IgD-negative memory B cell (primary cell): ENCODE data around the gene CLUH. TPM values are rescaled to one million over a fixed set of nuclear protein-coding genes. Genes with fewer than 3 reads are reported as not detected.

Source experiments
- H3K27ac Mint-ChIP-seq, 3 donors: one replicate each; pipeline ENCODE4 v1.8.0; 2020 to 2022; ENCODE audit warnings: mild to moderate bottlenecking in 3 of 3, mixed read lengths in 3 of 3, moderate library complexity in 1 of 3
- H3K27me3 Mint-ChIP-seq: one replicate; pipeline ENCODE4 v1.8.0; 2021; ENCODE audit warnings: mixed read lengths
- H3K36me3 Mint-ChIP-seq: one replicate; pipeline ENCODE4 v1.8.0; 2020; ENCODE audit warnings: mild to moderate bottlenecking, mixed read lengths
- H3K4me1 Mint-ChIP-seq, 3 donors: one replicate each; pipeline ENCODE4 v1.8.0; 2020 to 2022; ENCODE audit warnings: mixed read lengths in 3 of 3, mild to moderate bottlenecking in 1 of 3
- H3K4me3 Mint-ChIP-seq, 4 donors: one replicate each; pipeline ENCODE4 v1.8.0; 2020 to 2022; ENCODE audit warnings: mild to moderate bottlenecking in 4 of 4, mixed read lengths in 4 of 4, moderate library complexity in 3 of 4
- H3K9me3 Mint-ChIP-seq, 3 donors: one replicate each; pipeline ENCODE4 v1.8.0; 2020 to 2021; ENCODE audit warnings: mixed read lengths in 3 of 3, mild to moderate bottlenecking in 1 of 3
- polyA plus RNA-seq: library from polyadenylated mRNA; unstranded; fragments of 300-500 nt; fragmentation: Illumina TruSeq; gene quantifications from one replicate; pipeline ENCODE4 v1.2.3, GENCODE V29; 2021

The CLUH gene, protein sequence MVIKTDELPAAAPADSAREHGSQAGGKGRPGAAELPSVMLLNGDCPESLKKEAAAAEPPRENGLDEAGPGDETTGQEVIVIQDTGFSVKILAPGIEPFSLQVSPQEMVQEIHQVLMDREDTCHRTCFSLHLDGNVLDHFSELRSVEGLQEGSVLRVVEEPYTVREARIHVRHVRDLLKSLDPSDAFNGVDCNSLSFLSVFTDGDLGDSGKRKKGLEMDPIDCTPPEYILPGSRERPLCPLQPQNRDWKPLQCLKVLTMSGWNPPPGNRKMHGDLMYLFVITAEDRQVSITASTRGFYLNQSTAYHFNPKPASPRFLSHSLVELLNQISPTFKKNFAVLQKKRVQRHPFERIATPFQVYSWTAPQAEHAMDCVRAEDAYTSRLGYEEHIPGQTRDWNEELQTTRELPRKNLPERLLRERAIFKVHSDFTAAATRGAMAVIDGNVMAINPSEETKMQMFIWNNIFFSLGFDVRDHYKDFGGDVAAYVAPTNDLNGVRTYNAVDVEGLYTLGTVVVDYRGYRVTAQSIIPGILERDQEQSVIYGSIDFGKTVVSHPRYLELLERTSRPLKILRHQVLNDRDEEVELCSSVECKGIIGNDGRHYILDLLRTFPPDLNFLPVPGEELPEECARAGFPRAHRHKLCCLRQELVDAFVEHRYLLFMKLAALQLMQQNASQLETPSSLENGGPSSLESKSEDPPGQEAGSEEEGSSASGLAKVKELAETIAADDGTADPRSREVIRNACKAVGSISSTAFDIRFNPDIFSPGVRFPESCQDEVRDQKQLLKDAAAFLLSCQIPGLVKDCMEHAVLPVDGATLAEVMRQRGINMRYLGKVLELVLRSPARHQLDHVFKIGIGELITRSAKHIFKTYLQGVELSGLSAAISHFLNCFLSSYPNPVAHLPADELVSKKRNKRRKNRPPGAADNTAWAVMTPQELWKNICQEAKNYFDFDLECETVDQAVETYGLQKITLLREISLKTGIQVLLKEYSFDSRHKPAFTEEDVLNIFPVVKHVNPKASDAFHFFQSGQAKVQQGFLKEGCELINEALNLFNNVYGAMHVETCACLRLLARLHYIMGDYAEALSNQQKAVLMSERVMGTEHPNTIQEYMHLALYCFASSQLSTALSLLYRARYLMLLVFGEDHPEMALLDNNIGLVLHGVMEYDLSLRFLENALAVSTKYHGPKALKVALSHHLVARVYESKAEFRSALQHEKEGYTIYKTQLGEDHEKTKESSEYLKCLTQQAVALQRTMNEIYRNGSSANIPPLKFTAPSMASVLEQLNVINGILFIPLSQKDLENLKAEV (N-terminal part only)
- 19.7 TPM for polyA plus RNA-seq

DNA sequence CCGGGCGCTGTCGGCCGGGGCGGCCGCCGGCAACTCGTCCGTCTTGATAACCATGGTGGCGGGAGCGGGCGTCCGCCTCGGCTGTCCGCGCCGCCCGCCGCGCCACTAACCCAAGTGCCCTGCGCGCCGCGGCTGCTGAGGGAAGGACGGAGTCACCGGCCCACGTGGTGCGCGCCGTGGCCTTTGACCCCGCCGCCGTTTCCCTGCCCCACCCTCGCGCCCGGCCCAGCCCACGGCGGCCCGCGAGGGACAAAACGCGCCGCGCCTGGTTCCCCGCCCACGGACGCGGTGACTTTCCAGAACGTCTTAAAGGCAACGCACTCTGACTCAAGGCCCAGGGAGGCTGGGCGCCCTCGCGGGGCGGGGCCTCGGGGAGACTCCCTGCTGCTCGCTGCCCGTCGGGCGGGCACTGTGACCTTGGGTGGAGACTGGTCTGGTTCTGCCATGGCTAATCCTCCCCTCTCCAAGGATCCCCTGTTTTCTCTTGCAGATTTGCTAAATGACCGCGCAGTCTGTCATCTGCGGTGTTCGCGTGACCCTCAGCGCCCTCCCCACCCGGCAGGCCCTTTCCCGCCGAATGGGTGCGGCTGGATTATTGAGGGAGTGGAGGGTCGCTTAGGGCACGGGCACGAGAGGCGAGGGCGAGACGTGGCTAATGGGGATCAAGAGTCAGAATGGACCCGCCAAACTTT, at the start of gene CLUH:
CLUH (minus strand) TSS at position 157 of the 692 bp plus-strand sequence; CDS start at position 54, 103 bp downstream.
- Mint-ChIP-seq H3K4me1 (peaks cover 30 to 32% (median 31%) of the 10 kb centered on the region in 3 donors), H3K4me3 (peak within 1 kb of the TSS; percentile 86 to 97 (median 96)), H3K27me3 (no peaks in the 10 kb centered on the region), H3K27ac (peak within 1 kb of the TSS; percentile 91 to 98 (median 94)), H3K36me3 (no peaks in the 10 kb centered on the region), H3K9me3 (no peaks in the 10 kb centered on the region)

DNA sequence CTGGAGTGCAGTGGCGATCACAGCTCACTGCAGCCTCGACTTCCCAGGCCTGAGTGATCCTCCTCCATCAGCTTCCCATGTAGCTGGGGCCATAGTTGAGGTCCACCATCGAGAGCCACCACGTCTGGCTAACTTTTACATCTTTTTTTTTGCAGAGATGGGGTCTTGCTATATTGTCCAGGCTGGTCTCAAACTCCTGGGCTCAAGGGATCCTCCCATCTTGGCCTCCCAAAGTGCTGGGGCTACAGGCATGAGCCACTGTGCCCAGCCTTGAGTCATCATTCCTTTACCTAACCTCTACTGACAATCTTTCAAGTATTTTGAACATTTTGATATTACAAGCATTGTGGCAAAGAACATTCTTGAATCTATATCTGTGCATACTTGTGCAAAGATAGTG, 47.3 kb upstream of the CLUH start:
- Mint-ChIP-seq H3K27me3 (peaks cover 43% of the 10 kb centered on the region), H3K36me3 (no peaks in the 10 kb centered on the region), H3K9me3 (peaks cover 0 to 2% (median 0%) of the 10 kb centered on the region in 3 donors), H3K27ac (no peak overlapping the region), H3K4me1 (peaks cover 0 to 4% (median 1%) of the 10 kb centered on the region in 3 donors), H3K4me3 (no peak overlapping the region)

GRCh38 chr17:2755891-2756724, 44.5 kb upstream of the CLUH start:
- H3K4me1 Mint-ChIP-seq, result peaks cover 0 to 4% (median 1%) of the 10 kb centered on the region in 3 donors
- H3K27me3 Mint-ChIP-seq, result peaks cover 39% of the 10 kb centered on the region
- H3K27ac Mint-ChIP-seq, result no peak overlapping the region
- no peaks in the 10 kb centered on the region for H3K9me3 Mint-ChIP-seq
- H3K4me3 Mint-ChIP-seq, result no peak overlapping the region
- no peaks in the 10 kb centered on the region for H3K36me3 Mint-ChIP-seq

- H3K27ac Mint-ChIP-seq, result no peak overlapping the region
- peaks cover 46% of the 10 kb centered on the region for H3K27me3 Mint-ChIP-seq
- H3K4me3 Mint-ChIP-seq, result no peak overlapping the region
- H3K4me1 Mint-ChIP-seq, result peaks cover 0 to 4% (median 2%) of the 10 kb centered on the region in 3 donors
- peaks cover 0 to 6% (median 0%) of the 10 kb centered on the region in 3 donors for H3K9me3 Mint-ChIP-seq
- H3K36me3 Mint-ChIP-seq, result no peaks in the 10 kb centered on the region
Measured at GRCh38 chr17:2751491-2751890, 39.9 kb upstream of the CLUH start.

DNA sequence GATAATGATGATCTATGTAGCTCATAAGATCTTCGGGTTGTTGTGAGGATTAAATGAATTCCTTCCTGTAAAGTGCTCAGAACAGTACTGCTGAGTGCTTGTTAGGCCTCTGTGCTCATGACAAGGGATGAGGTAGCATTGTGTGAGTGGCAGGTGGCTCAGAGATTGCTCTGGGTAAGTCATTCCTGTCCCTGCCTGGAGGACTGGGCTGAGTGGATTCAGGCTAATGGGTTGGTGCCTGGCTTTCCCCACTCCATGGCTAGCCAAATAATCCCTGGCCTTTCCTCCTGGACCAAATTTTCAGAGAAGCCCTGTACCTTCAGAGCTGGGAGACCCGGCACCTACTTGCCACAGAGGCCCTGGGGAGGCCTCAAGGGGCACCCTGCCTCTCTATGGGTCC, 39.2 kb upstream of the CLUH start:
- Mint-ChIP-seq H3K4me3 (no peak overlapping the region), H3K27me3 (peaks cover 43% of the 10 kb centered on the region)

GRCh38 chr17:2749784-2750181, 38.2 kb upstream of the CLUH start:
- Mint-ChIP-seq H3K27ac (no peak overlapping the region), H3K36me3 (no peaks in the 10 kb centered on the region), H3K4me3 (no peak overlapping the region), H3K9me3 (peaks cover 0 to 6% (median 0%) of the 10 kb centered on the region in 3 donors), H3K4me1 (peaks cover 0 to 4% (median 1%) of the 10 kb centered on the region in 3 donors), H3K27me3 (peaks cover 45% of the 10 kb centered on the region)

More for the DNA sequence above, 39.2 kb upstream of the CLUH start:
- Mint-ChIP-seq H3K36me3 (no peaks in the 10 kb centered on the region), H3K9me3 (peaks cover 0 to 6% (median 0%) of the 10 kb centered on the region in 3 donors), H3K4me1 (peaks cover 0 to 4% (median 1%) of the 10 kb centered on the region in 3 donors), H3K27ac (no peak overlapping the region)

DNA sequence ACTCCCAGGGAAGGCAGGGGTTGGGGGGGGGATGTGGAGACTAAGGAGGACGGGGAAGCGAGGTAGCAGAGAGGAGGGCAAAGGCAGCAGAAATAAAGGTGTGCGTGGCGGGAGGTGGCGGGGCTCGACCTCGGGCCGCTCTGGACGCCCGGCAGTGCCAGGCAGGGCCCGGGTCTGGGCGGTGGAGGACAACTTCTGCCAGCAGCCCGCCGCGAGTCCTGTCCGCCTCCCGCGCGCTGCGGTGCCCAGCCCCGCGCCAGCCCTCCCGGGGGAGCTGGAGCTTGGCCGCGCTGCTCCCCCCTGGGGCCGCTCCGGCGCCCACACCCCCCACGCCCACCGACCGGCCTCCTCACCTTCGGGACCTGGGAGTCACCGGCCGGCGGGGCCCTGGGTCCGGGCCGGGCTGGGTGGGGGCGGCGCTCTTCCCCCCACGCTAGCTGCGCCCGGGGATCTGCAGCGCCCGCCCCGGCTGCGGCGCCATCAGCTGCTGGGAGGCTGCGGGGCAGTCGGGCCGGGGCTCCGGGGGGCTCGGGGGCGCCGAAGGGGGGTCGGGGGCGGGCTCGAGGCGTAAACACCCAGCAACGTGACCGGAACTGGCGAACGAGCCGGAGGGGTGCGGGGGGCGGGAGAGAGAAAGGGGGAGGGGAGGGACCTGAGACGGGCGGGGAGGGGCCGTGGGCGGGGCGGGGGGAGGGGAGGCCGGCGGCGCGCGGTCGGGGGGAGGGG, 37.7 kb upstream of the CLUH start, which contains the start of gene CCDC92B:
CCDC92B (minus strand) TSS at position 595 of the 726 bp plus-strand sequence. CDS start 14,507 bp downstream, outside the sequence.
- Mint-ChIP-seq H3K4me1 (peaks cover 0 to 4% (median 0%) of the 10 kb centered on the region in 3 donors), H3K27me3 (peaks cover 47% of the 10 kb centered on the region)

GRCh38 chr17:2745317-2746037, 33.9 kb upstream of the CLUH start:
- Mint-ChIP-seq H3K27me3 (peaks cover 40% of the 10 kb centered on the region), H3K9me3 (peaks cover 0 to 6% (median 3%) of the 10 kb centered on the region in 3 donors), H3K4me1 (peaks cover 0 to 4% (median 0%) of the 10 kb centered on the region in 3 donors), H3K4me3 (no peak overlapping the region), H3K36me3 (no peaks in the 10 kb centered on the region), H3K27ac (no peak overlapping the region)

More for the DNA sequence above, 37.7 kb upstream of the CLUH start, which contains the start of gene CCDC92B:
- Mint-ChIP-seq H3K27ac (no peak within 1 kb of the TSS), H3K9me3 (peaks cover 0 to 6% (median 0%) of the 10 kb centered on the region in 3 donors), H3K4me3 (peak within 1 kb of the TSS in 1 of 4 donors; percentile 14), H3K36me3 (no peaks in the 10 kb centered on the region)

- H3K4me3 Mint-ChIP-seq, result no peak overlapping the region
- peaks cover 7% of the 10 kb centered on the region for H3K27me3 Mint-ChIP-seq
- no peak overlapping the region for H3K27ac Mint-ChIP-seq
- H3K9me3 Mint-ChIP-seq, result peaks cover 0 to 3% (median 0%) of the 10 kb centered on the region in 3 donors
- H3K4me1 Mint-ChIP-seq, result no peaks in the 10 kb centered on the region
- H3K36me3 Mint-ChIP-seq, result peaks cover 1% of the 10 kb centered on the region
Measured at GRCh38 chr17:2737693-2738092, 26.1 kb upstream of the CLUH start.

GRCh38 chr17:2736956-2737355, 25.4 kb upstream of the CLUH start:
- Mint-ChIP-seq H3K9me3 (peaks cover 0 to 3% (median 0%) of the 10 kb centered on the region in 3 donors), H3K36me3 (peaks cover 1% of the 10 kb centered on the region), H3K4me3 (no peak overlapping the region), H3K27ac (no peak overlapping the region), H3K4me1 (no peaks in the 10 kb centered on the region), H3K27me3 (peaks cover 8% of the 10 kb centered on the region)

DNA sequence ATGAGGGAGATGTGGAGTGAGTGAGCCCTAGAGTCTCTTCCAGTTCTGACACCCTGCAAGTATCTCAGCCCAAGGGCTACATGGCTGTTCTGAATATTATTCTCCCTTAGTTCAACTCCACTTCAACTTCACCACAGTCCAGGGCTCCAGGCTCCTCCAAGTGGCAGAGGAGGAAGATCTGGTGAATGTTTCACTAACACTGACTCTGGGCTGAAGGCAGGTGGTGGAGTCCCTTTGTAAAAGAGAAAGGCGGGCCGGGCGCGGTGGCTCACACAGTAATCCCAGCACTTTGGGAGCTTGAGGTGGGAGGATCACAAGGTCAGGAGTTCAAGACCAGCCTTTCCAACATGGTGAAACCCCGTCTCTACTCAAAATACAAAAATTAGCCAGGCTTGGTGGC, 24.3 kb upstream of the CLUH start:
- Mint-ChIP-seq H3K36me3 (peaks cover 1% of the 10 kb centered on the region), H3K9me3 (peaks cover 0 to under 1% (median 0%) of the 10 kb centered on the region in 3 donors), H3K27me3 (peaks cover 9% of the 10 kb centered on the region), H3K4me1 (no peaks in the 10 kb centered on the region), H3K27ac (no peak overlapping the region), H3K4me3 (no peak overlapping the region)

DNA sequence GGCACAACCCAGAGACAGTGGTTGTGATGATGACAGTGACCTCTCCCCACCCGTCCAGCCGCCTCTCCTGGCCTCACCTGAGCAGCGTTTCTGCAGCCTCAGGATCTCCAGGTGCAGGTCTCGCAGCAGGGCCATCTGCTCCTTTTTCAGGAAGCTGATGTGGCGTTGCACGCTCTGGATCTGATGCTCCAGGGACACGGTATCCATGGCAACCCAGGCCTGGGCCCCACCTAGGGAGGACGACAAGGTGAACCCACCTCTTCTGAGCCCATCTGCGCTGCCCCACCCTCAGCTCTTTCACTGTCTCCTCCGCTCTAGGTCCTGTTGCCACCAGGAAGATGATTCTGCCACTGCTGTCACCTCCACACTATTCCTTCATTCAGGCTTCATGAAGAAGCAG, 23.4 kb upstream of the CLUH start:
- H3K27me3 Mint-ChIP-seq, result peaks cover 12% of the 10 kb centered on the region
- peak overlapping the region in 1 of 4 donors; percentile 51 for H3K4me3 Mint-ChIP-seq
- H3K4me1 Mint-ChIP-seq, result no peaks in the 10 kb centered on the region
- no peaks in the 10 kb centered on the region for H3K9me3 Mint-ChIP-seq
- no peak overlapping the region for H3K27ac Mint-ChIP-seq
- peaks cover 1% of the 10 kb centered on the region for H3K36me3 Mint-ChIP-seq
